HepG2 (cell line): ENCODE measurements around the gene HELZ. TPM values are rescaled to one million over a fixed set of nuclear protein-coding genes. Genes with fewer than 3 reads are reported as not detected.
A peak's percentile ranks its signal among the peaks of the same experiment; 100 is the strongest.

Experiments
- ATAC-seq: fragments of 200-7000 bp; cut with Tn5 transposase; 3 replicates; pipeline ENCODE4 v1.9.1; 2020; ENCODE audit warnings: mild to moderate bottlenecking, moderate library complexity
- BruUV-seq: library from RNA; stranded (reverse); fragments of 400-500 nt; replicated peaks from 2 replicates; lab custom pipeline; 2021; lab: Mats Ljungman, UMichigan
- CTCF ChIA-PET: fragments of 300-600 bp; formaldehyde crosslinking; extraction: SDS; loops from one replicate; lab custom pipeline; 2021; ENCODE audit warnings: low total read pairs, inconsistent platforms, low intra/inter-chr PET ratio; lab: Yijun Ruan, JAX
- POLR2A ChIA-PET: fragments of 350-600 bp; sonication (Branson Sonifier 250); formaldehyde crosslinking; loops from one replicate; lab custom pipeline; 2020; ENCODE audit warnings: antibody characterized with exemption, inconsistent platforms; lab: Yijun Ruan, JAX
- DNase-seq: peaks from one replicate; pipeline ENCODE4 v3.0.0-alpha.2; 2015; ENCODE audit warnings: low spot score
- FAIRE-seq: peaks from 3 replicates; lab custom pipeline; 2011; peaks lifted over from hg19 to GRCh38; lab: Jason Lieb, UNC
- H2AFZ ChIP-seq: one replicate; pipeline ENCODE4 v1.6.1; 2011; ENCODE audit warnings: low read length, inconsistent platforms
- H3K27ac ChIP-seq: fragments of 300-600 bp; 3 replicates; pipeline ENCODE4 v1.8.0; 2011; ENCODE audit warnings: mixed run types, mild to moderate bottlenecking, mixed read lengths, low read length, inconsistent platforms; ENCODE audit not compliant: insufficient read depth; ENCODE audit errors: extremely low read length
- H3K27me3 ChIP-seq, 2 experiments: fragments of 200-600 bp in 1 of 2; 2 replicates in 1 of 2; 3 replicates in 1 of 2; pipeline versions ENCODE4 v1.6.0 to v1.8.0; 2011; ENCODE audit warnings: low read length in 2 of 2, mild to moderate bottlenecking in 2 of 2, moderate library complexity in 2 of 2, inconsistent platforms in 1 of 2; ENCODE audit not compliant: insufficient read depth in 2 of 2, control insufficient read depth in 1 of 2
- H3K36me3 ChIP-seq, 2 experiments: fragments of 200-600 bp in 1 of 2; replicated peaks in 1 of 2; 2 replicates in 1 of 2; 3 replicates in 1 of 2; pipeline versions ENCODE4 v1.5.1 to v1.8.0; 2011; ENCODE audit warnings: low read length in 2 of 2, inconsistent platforms in 1 of 2; ENCODE audit not compliant: insufficient read depth in 2 of 2, control insufficient read depth in 1 of 2
- H3K4me1 ChIP-seq: 2 replicates; pipeline ENCODE4 v1.5.1; 2012; ENCODE audit warnings: low read length, inconsistent platforms; ENCODE audit not compliant: insufficient read depth
- H3K4me2 ChIP-seq: 2 replicates; pipeline ENCODE4 v1.6.0; 2011; ENCODE audit warnings: low read depth, low read length, inconsistent platforms
- H3K4me3 ChIP-seq, 3 experiments: fragments of 200-600 bp in 1 of 3; sonication (generic), shearing (Covaris generic) in 1 of 3; replicated peaks in 1 of 3; 2 replicates each; pipeline ENCODE4 v1.5.1; 2011 to 2016; ENCODE audit warnings: low read length in 3 of 3, inconsistent platforms in 2 of 3, low read depth in 2 of 3, mild to moderate bottlenecking in 2 of 3, control low read depth in 1 of 3, mixed read lengths in 1 of 3; ENCODE audit not compliant: insufficient read depth in 1 of 3
- H3K79me2 ChIP-seq: one replicate; pipeline ENCODE4 v1.6.1; 2011; ENCODE audit warnings: low read length, inconsistent platforms; ENCODE audit not compliant: insufficient read depth
- H3K9ac ChIP-seq: 2 replicates; pipeline ENCODE4 v1.6.0; 2011; ENCODE audit warnings: mild to moderate bottlenecking, low read depth, low read length, inconsistent platforms; ENCODE audit not compliant: insufficient read depth
- H3K9me3 ChIP-seq: 2 replicates; pipeline ENCODE4 v1.5.1; 2012; ENCODE audit warnings: mild to moderate bottlenecking, low read length
- H4K20me1 ChIP-seq: 2 replicates; pipeline ENCODE4 v1.6.0; 2011; ENCODE audit warnings: inconsistent platforms, mild to moderate bottlenecking, low read length, moderate library complexity; ENCODE audit not compliant: insufficient read depth
- CEBPB ChIP-seq: IDR thresholded peaks from 2 replicates; pipeline ENCODE4 v1.6.1; 2011; ENCODE audit warnings: low read depth, low read length, improper control_type of control experiment, borderline replicate concordance
- ONECUT2 ChIP-seq: sonication (generic); formaldehyde crosslinking; IDR thresholded peaks from 2 replicates; pipeline ENCODE4 v1.4.0; 2020; ENCODE audit warnings: missing genetic modification reagents
- RBM22 ChIP-seq: fragments of 200-400 bp; formaldehyde crosslinking; optimal IDR thresholded peaks from 2 replicates; pipeline ENCODE3; 2017; ENCODE audit warnings: mild to moderate bottlenecking, low read length, moderate library complexity
- ZFP41 ChIP-seq: sonication (generic); formaldehyde crosslinking; IDR thresholded peaks from 2 replicates; pipeline ENCODE4 v1.4.0; 2020; ENCODE audit warnings: mild to moderate bottlenecking, missing genetic modification reagents, borderline replicate concordance
- ZNF430 ChIP-seq: sonication (generic); formaldehyde crosslinking; IDR thresholded peaks from 2 replicates; pipeline ENCODE4 v1.9.0; 2021; ENCODE audit warnings: mild to moderate bottlenecking, missing genetic modification reagents
- ZNF740 ChIP-seq: sonication (generic); formaldehyde crosslinking; IDR thresholded peaks from 2 replicates; pipeline ENCODE4 v1.4.0; 2020; ENCODE audit warnings: missing genetic modification reagents
- WGBS: methylation state at CpG from one replicate; pipeline ENCODE4 v1.1.6; 2017; ENCODE audit warnings: low lambda C conversion rate; 5-methylcytosine and 5-hydroxymethylcytosine counted together
- in situ Hi-C: cut with HindIII; loops from 2 replicates; pipeline ENCODE4 v1.10.0; 2017; ENCODE audit warnings: low pct_unique_long_range_greater_than_20kb; ENCODE audit not compliant: extremely low pct_ligation_motif_present
- intact Hi-C: fragments of 100-400 bp; cut with micrococcal nuclease; formaldehyde crosslinking; loops from one replicate; pipeline ENCODE4 v1.10.0; 2022; ENCODE audit not compliant: unreplicated experiment
- polyA plus RNA-seq, 8 experiments: library from polyadenylated mRNA; depleted of rRNA in 3 of 8; stranded (reverse) in 7 of 8; unstranded in 1 of 8; fragments of >200 nt; fragmentation: Illumina TruSeq in 4 of 8; extraction: Trizol in 4 of 8; gene quantifications; 2 replicates each; pipeline versions ENCODE4 v1.2.1 to v1.2.3, GENCODE V29; 2011 to 2016; ENCODE audit warnings: low read depth in 4 of 8, missing spikeins in 1 of 8, mixed read lengths in 1 of 8; ENCODE audit not compliant: insufficient read depth in 1 of 8
- total RNA-seq, 5 experiments: library from RNA; depleted of rRNA; stranded (reverse); fragments of >200 nt; fragmentation: Illumina TruSeq; extraction: Trizol; gene quantifications; 2 replicates each; pipeline ENCODE4 v1.2.3, GENCODE V29; 2016; ENCODE audit warnings: low read depth in 1 of 5
- TF ChIP-seq, protein P1 (sequence below), 2 experiments: fragments of 450-650 bp in 1 of 2; sonication (generic) in 1 of 2; formaldehyde crosslinking; IDR thresholded peaks; 2 replicates each; pipeline versions ENCODE4 v1.5.0 to v1.8.0; 2020 to 2022; ENCODE audit warnings: mild to moderate bottlenecking in 1 of 2, missing genetic modification reagents in 1 of 2
- TF ChIP-seq, protein P2 (sequence below): sonication (generic); formaldehyde crosslinking; IDR thresholded peaks from 2 replicates; pipeline ENCODE4 v1.8.1; 2023; ENCODE audit warnings: mild to moderate bottlenecking, moderate library complexity, missing genetic modification reagents

Gene HELZ
- total and polyA plus RNA-seq, 2 of the 13 experiments (the other 11 are each of a cell fraction or from before 2014, with no cell fraction given): 35.3 to 52.4 TPM

- no TSS peak for BruUV-seq
- CTCF ChIA-PET: no interaction called here
- FAIRE-seq: no peak
Measured at GRCh38 chr17:67165201-67165600, 79.8 kb downstream of the HELZ start.

More at GRCh38 chr17:67165201-67165600, 79.8 kb downstream of the HELZ start:
- H2AFZ ChIP-seq: no peak overlapping the region
- 98% methylated on average over 6 of the region's 6 CpGs for WGBS
- no peak overlapping the region for H3K4me2 ChIP-seq
- H3K79me2 ChIP-seq: no peaks in the 10 kb centered on the region
- no peak overlapping the region for H3K9ac ChIP-seq
- peaks cover 23 to 73% of the 10 kb centered on the region in 2 experiments for H3K36me3 ChIP-seq
- intact Hi-C loops: no loop called here
- H3K27me3 ChIP-seq: no peaks in the 10 kb centered on the region
- no peak overlapping the region for H3K27ac ChIP-seq
- in situ Hi-C loops: no loop called here
- no peaks in the 10 kb centered on the region for H3K9me3 ChIP-seq
- ATAC-seq (no peak), DNase-seq (no peak)
- TF ChIP-seq, protein P1, sequence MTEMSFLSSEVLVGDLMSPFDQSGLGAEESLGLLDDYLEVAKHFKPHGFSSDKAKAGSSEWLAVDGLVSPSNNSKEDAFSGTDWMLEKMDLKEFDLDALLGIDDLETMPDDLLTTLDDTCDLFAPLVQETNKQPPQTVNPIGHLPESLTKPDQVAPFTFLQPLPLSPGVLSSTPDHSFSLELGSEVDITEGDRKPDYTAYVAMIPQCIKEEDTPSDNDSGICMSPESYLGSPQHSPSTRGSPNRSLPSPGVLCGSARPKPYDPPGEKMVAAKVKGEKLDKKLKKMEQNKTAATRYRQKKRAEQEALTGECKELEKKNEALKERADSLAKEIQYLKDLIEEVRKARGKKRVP (CRISPR knock-in tag; IDR thresholded peaks at IDR 0.05): no peak
- TF ChIP-seq RBM22: peak; percentile 40
- TF ChIP-seq ONECUT2 (CRISPR knock-in tag): no peak
- TF ChIP-seq ZNF740 (CRISPR knock-in tag): no peak
- TF ChIP-seq ZFP41 (CRISPR knock-in tag): no peak
- TF ChIP-seq CEBPB: no peak
- TF ChIP-seq ZNF430: no peak
- TF ChIP-seq, protein P2, sequence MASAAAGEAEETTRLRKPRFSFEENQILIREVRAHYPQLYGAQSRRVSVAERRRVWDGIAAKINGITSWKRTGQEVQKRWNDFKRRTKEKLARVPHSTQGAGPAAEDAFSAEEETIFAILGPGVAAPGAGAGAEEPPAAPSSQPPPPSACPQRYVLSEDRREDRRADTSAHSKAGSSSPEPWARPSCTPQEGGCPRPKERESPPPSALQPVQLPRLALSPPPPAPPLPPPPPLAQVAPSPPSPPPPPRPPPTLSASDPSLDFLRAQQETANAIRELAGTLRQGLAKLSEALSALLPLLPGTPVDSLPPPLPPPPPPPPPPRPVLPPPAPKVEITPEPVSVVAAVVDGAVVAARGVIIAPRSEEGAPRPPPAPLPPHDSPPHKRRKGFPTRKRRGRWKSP (CRISPR knock-in tag): no peak
- H4K20me1 ChIP-seq: peaks cover 6% of the 10 kb centered on the region; the same call in 1 of the 2 replicates
- POLR2A ChIA-PET: no interaction called here
- H3K4me3 ChIP-seq: no peak overlapping the region
- no peaks in the 10 kb centered on the region for H3K4me1 ChIP-seq
